CD14-positive monocyte (primary cell): ENCODE results near the gene RIMBP2. TPM values are rescaled to one million over a fixed set of nuclear protein-coding genes. Genes with fewer than 3 reads are reported as not detected.

ENCODE experiments used
- DNase-seq, 3 donors: peaks; one replicate each; pipeline ENCODE4 v3.0.0-alpha.2; 2011 to 2022
- H2AFZ ChIP-seq: 2 replicates; pipeline ENCODE4 v1.6.0; 2012; ENCODE audit warnings: mild to moderate bottlenecking, low read depth, low read length, inconsistent platforms; ENCODE audit not compliant: insufficient read depth, poor library complexity, severe bottlenecking
- H3K27ac ChIP-seq, 2 donors: 1 replicate in 1 of 2; 2 replicates in 1 of 2; pipeline ENCODE4 v1.5.1; 2012 to 2013; ENCODE audit warnings: low read length in 2 of 2, control low read depth in 1 of 2, inconsistent platforms in 1 of 2, low read depth in 1 of 2, mild to moderate bottlenecking in 1 of 2
- H3K27me3 ChIP-seq, 2 donors: one replicate each; pipeline versions ENCODE4 v1.6.0 to v1.6.1; 2011 to 2013; ENCODE audit warnings: low read length in 2 of 2; ENCODE audit not compliant: control insufficient read depth in 2 of 2, insufficient read depth in 2 of 2
- H3K36me3 ChIP-seq, 2 donors: replicated peaks in 1 of 2; 1 replicate in 1 of 2; 2 replicates in 1 of 2; pipeline versions ENCODE4 v1.5.1 to v1.6.1; 2012 to 2013; ENCODE audit warnings: low read length in 2 of 2, control low read depth in 1 of 2, inconsistent platforms in 1 of 2, mild to moderate bottlenecking in 1 of 2; ENCODE audit not compliant: insufficient read depth in 2 of 2, control insufficient read depth in 1 of 2
- H3K4me1 ChIP-seq, 2 donors: 1 replicate in 1 of 2; 2 replicates in 1 of 2; pipeline versions ENCODE4 v1.5.1 to v1.6.1; 2012 to 2013; ENCODE audit warnings: low read length in 2 of 2, control low read depth in 1 of 2, inconsistent platforms in 1 of 2, mild to moderate bottlenecking in 1 of 2, moderate library complexity in 1 of 2; ENCODE audit not compliant: insufficient read depth in 2 of 2, control insufficient read depth in 1 of 2
- H3K4me2 ChIP-seq: replicated peaks from 2 replicates; pipeline ENCODE3; 2012; ENCODE audit warnings: low read length, moderate library complexity, mild to moderate bottlenecking; ENCODE audit not compliant: poor library complexity, severe bottlenecking; ENCODE audit errors: extremely low read depth
- H3K4me3 ChIP-seq, 3 experiments: fragments of 200-600 bp in 1 of 3; sonication (generic) in 1 of 3; replicated peaks in 1 of 3; 1 replicate in 2 of 3; 2 replicates in 1 of 3; pipeline ENCODE4 v1.5.1; 2011 to 2013; ENCODE audit warnings: low read length in 3 of 3, mild to moderate bottlenecking in 3 of 3, control low read depth in 2 of 3, low read depth in 2 of 3, inconsistent platforms in 1 of 3, moderate library complexity in 1 of 3
- H3K79me2 ChIP-seq: 2 replicates; pipeline ENCODE4 v1.6.0; 2012; ENCODE audit warnings: mild to moderate bottlenecking, control low read depth, inconsistent platforms, low read length, moderate library complexity; ENCODE audit not compliant: insufficient read depth
- H3K9ac ChIP-seq: 2 replicates; pipeline ENCODE4 v1.6.0; 2017; ENCODE audit warnings: low read length, mild to moderate bottlenecking; ENCODE audit not compliant: insufficient read depth, poor library complexity, severe bottlenecking
- H3K9me3 ChIP-seq, 2 donors: replicated peaks in 1 of 2; 1 replicate in 1 of 2; 2 replicates in 1 of 2; pipeline versions ENCODE4 v1.5.1 to v1.6.1; 2012 to 2013; ENCODE audit warnings: low read length in 2 of 2, control low read depth in 1 of 2; ENCODE audit not compliant: control insufficient read depth in 1 of 2, insufficient read depth in 1 of 2
- H4K20me1 ChIP-seq: 2 replicates; pipeline ENCODE4 v1.6.0; 2012; ENCODE audit warnings: mild to moderate bottlenecking, low read length, control low read depth, moderate library complexity; ENCODE audit not compliant: insufficient read depth
- H3K27ac Mint-ChIP-seq, 7 donors: one replicate each; pipeline ENCODE4 v1.8.0; 2020; ENCODE audit warnings: mild to moderate bottlenecking in 7 of 7, mixed read lengths in 7 of 7, moderate library complexity in 6 of 7, inconsistent platforms in 2 of 7
- H3K27me3 Mint-ChIP-seq, 3 donors: one replicate each; pipeline ENCODE4 v1.8.0; 2021 to 2022; ENCODE audit warnings: low read depth in 3 of 3, mild to moderate bottlenecking in 3 of 3, mixed read lengths in 3 of 3, moderate library complexity in 3 of 3, inconsistent platforms in 1 of 3
- H3K36me3 Mint-ChIP-seq, 2 donors: one replicate each; pipeline ENCODE4 v1.8.0; 2020; ENCODE audit warnings: mixed read lengths in 2 of 2, inconsistent platforms in 1 of 2, mild to moderate bottlenecking in 1 of 2
- H3K4me1 Mint-ChIP-seq: one replicate; pipeline ENCODE4 v1.8.0; 2020; ENCODE audit warnings: mild to moderate bottlenecking, mixed read lengths
- H3K4me3 Mint-ChIP-seq, 2 donors: one replicate each; pipeline ENCODE4 v1.8.0; 2020; ENCODE audit warnings: mild to moderate bottlenecking in 2 of 2, mixed read lengths in 2 of 2, moderate library complexity in 1 of 2
- H3K9me3 Mint-ChIP-seq, 7 donors: one replicate each; pipeline ENCODE4 v1.8.0; 2020 to 2022; ENCODE audit warnings: mixed read lengths in 7 of 7, mild to moderate bottlenecking in 6 of 7, moderate library complexity in 6 of 7, inconsistent platforms in 2 of 7
- CTCF ChIP-seq: fragments of 200-600 bp; IDR thresholded peaks from one replicate; pipeline ENCODE4 v1.8.0; 2022; ENCODE audit warnings: antibody characterized with exemption, mild to moderate bottlenecking
- WGBS: methylation state at CpG from one replicate; pipeline ENCODE4 v1.1.5; 2013; ENCODE audit warnings: missing lambda C conversion rate; ENCODE audit not compliant: insufficient coverage; 5-methylcytosine and 5-hydroxymethylcytosine counted together
- intact Hi-C, 2 donors: fragments of 100-400 bp; cut with micrococcal nuclease; formaldehyde crosslinking; loops; one replicate each; pipeline versions ENCODE4 v1.15.0 to v1.15.1; 2023
- polyA plus RNA-seq, 3 donors: library from polyadenylated mRNA; depleted of rRNA in 1 of 3; unstranded in 2 of 3; stranded (reverse) in 1 of 3; fragments of 300-500 nt in 2 of 3; fragments of >200 nt in 1 of 3; fragmentation: Illumina TruSeq in 2 of 3; gene quantifications; 1 replicate in 2 of 3; 2 replicates in 1 of 3; pipeline ENCODE4 v1.2.3, GENCODE V29; 2012 to 2021

RIMBP2 gene
- polyA plus RNA-seq, 3 donors, result not detected

GRCh38 chr12:130702966-130703732, 12.9 kb downstream of the RIMBP2 start:
- WGBS, result 94% methylated on average over 17 of the region's 25 CpGs
- no peak overlapping the region for H3K4me3 ChIP-seq
- H3K4me2 ChIP-seq, result no peak overlapping the region
- no peaks in the 10 kb centered on the region for H3K9me3 ChIP-seq
- no peaks in the 10 kb centered on the region for H3K4me1 ChIP-seq
- H3K27ac ChIP-seq, result no peak overlapping the region
- Mint-ChIP-seq H3K9me3 (peaks cover 0 to 5% (median 2%) of the 10 kb centered on the region in 7 donors), H3K4me1 (no peaks in the 10 kb centered on the region), H3K27me3 (peaks cover 1 to 8% (median 1%) of the 10 kb centered on the region in 3 donors), H3K36me3 (no peaks in the 10 kb centered on the region), H3K27ac (no peak overlapping the region), H3K4me3 (no peak overlapping the region)
- no peaks in the 10 kb centered on the region for H4K20me1 ChIP-seq
- intact Hi-C loops, result no loop called here
- H3K27me3 ChIP-seq, result no peaks in the 10 kb centered on the region
- TF ChIP-seq CTCF, result no peak
- H3K79me2 ChIP-seq, result no peaks in the 10 kb centered on the region
- H3K9ac ChIP-seq, result no peak overlapping the region
- H3K36me3 ChIP-seq, result no peaks in the 10 kb centered on the region
- no peak overlapping the region for H2AFZ ChIP-seq
- no peak for DNase-seq

- Mint-ChIP-seq H3K4me1 (no peaks in the 10 kb centered on the region), H3K9me3 (peaks cover 0 to 9% (median 4%) of the 10 kb centered on the region in 7 donors), H3K27me3 (peaks cover 1 to 11% (median 5%) of the 10 kb centered on the region in 3 donors), H3K27ac (no peak overlapping the region), H3K4me3 (no peak overlapping the region), H3K36me3 (no peaks in the 10 kb centered on the region)
- Histone ChIP-seq H3K27ac (no peak overlapping the region), H3K4me2 (no peak overlapping the region), H3K36me3 (no peaks in the 10 kb centered on the region), H3K4me1 (no peaks in the 10 kb centered on the region), H2AFZ (no peak overlapping the region), H3K9me3 (no peaks in the 10 kb centered on the region), H4K20me1 (no peaks in the 10 kb centered on the region), H3K9ac (no peak overlapping the region), H3K4me3 (no peak overlapping the region), H3K79me2 (no peaks in the 10 kb centered on the region), H3K27me3 (no peaks in the 10 kb centered on the region)
- DNase-seq, result no peak
- intact Hi-C loops, result no loop called here
- TF ChIP-seq CTCF, result no peak
- WGBS, result 77% methylated on average over 3 of the region's 10 CpGs
Measured at GRCh38 chr12:130701402-130701744, 14.7 kb downstream of the RIMBP2 start.
